SK-N-SH (cell line): ENCODE data around the gene CSNK1G2. TPM values are rescaled to one million over a fixed set of nuclear protein-coding genes. Genes with fewer than 3 reads are reported as not detected.

Experiments
- CTCF ChIA-PET: fragments of 300-600, 350-600 bp; formaldehyde crosslinking; extraction: SDS; loops from one replicate; lab custom pipeline; 2021; lab: Yijun Ruan, JAX
- POLR2A ChIA-PET: fragments of 350-600 bp; sonication (Branson Sonifier 250); formaldehyde crosslinking; extraction: SDS; loops from one replicate; lab custom pipeline; 2020; ENCODE audit warnings: antibody characterized with exemption, inconsistent platforms; lab: Yijun Ruan, JAX
- DNase-seq: peaks from one replicate; pipeline ENCODE4 v3.0.0; 2012
- H2AFZ ChIP-seq: fragments of 200-600 bp; sonication (generic); 2 replicates; pipeline ENCODE4 v1.8.1; 2016; ENCODE audit warnings: antibody characterized with exemption, mild to moderate bottlenecking, low read depth
- H3F3A ChIP-seq: fragments of 200-600 bp; sonication (generic); replicated peaks from 2 replicates; pipeline ENCODE3; 2016; ENCODE audit warnings: antibody characterized with exemption, mild to moderate bottlenecking; ENCODE audit not compliant: insufficient read depth
- H3K27ac ChIP-seq, 2 experiments: fragments of 200-500 bp in 1 of 2; fragments of 200-600 bp in 1 of 2; sonication (Bioruptor generic) in 1 of 2; sonication (generic), shearing (Covaris generic) in 1 of 2; 2 replicates each; pipeline versions ENCODE4 v1.5.1 to v1.6.1; 2014 to 2016; ENCODE audit warnings: low read depth in 2 of 2, inconsistent platforms in 1 of 2, low read length in 1 of 2, mild to moderate bottlenecking in 1 of 2, mixed read lengths in 1 of 2
- H3K27me3 ChIP-seq: fragments of 200-600 bp; sonication (generic), shearing (Covaris generic); 2 replicates; pipeline ENCODE4 v1.6.1; 2016; ENCODE audit warnings: mixed run types; ENCODE audit not compliant: insufficient read depth
- H3K36me3 ChIP-seq, 2 experiments: fragments of 200-500 bp in 1 of 2; fragments of 200-600 bp in 1 of 2; sonication (Bioruptor generic) in 1 of 2; sonication (generic) in 1 of 2; replicated peaks in 1 of 2; 2 replicates each; pipeline versions ENCODE3 to v1.5.1; 2014 to 2016; ENCODE audit warnings: low read length in 1 of 2, mild to moderate bottlenecking in 1 of 2; ENCODE audit not compliant: insufficient read depth in 2 of 2, control insufficient read depth in 1 of 2
- H3K4me1 ChIP-seq, 2 experiments: fragments of 200-500 bp in 1 of 2; fragments of 200-600 bp in 1 of 2; sonication (Bioruptor generic) in 1 of 2; sonication (generic), shearing (Covaris generic) in 1 of 2; 2 replicates each; pipeline versions ENCODE4 v1.5.1 to v1.6.1; 2014 to 2016; ENCODE audit warnings: low read depth in 1 of 2, low read length in 1 of 2, mixed run types in 1 of 2; ENCODE audit not compliant: insufficient read depth in 2 of 2, control insufficient read depth in 1 of 2
- H3K4me2 ChIP-seq: fragments of 200-600 bp; sonication (generic), shearing (Covaris generic); 2 replicates; pipeline ENCODE4 v1.6.1; 2017; ENCODE audit warnings: mixed run types
- H3K4me3 ChIP-seq, 2 experiments: fragments of 200-500 bp in 1 of 2; fragments of 200-600 bp in 1 of 2; sonication (Bioruptor generic) in 1 of 2; sonication (generic), shearing (Covaris generic) in 1 of 2; 2 replicates each; pipeline versions ENCODE4 v1.5.1 to v1.8.1; 2014 to 2016; ENCODE audit warnings: low read depth in 2 of 2, inconsistent platforms in 1 of 2, low read length in 1 of 2, mild to moderate bottlenecking in 1 of 2, mixed read lengths in 1 of 2, moderate library complexity in 1 of 2
- H3K79me2 ChIP-seq: fragments of 200-600 bp; sonication (generic); 2 replicates; pipeline ENCODE4 v1.8.1; 2017; ENCODE audit warnings: mild to moderate bottlenecking; ENCODE audit not compliant: insufficient read depth
- H3K9ac ChIP-seq: fragments of 200-600 bp; sonication (generic); 2 replicates; pipeline ENCODE4 v1.6.1; 2017; ENCODE audit warnings: mixed run types
- H3K9me2 ChIP-seq: fragments of 200-600 bp; sonication (generic); 2 replicates; pipeline ENCODE4 v1.6.1; 2017; ENCODE audit warnings: mixed run types
- H3K9me3 ChIP-seq: fragments of 200-600 bp; sonication (generic); 2 replicates; pipeline ENCODE4 v1.6.1; 2017; ENCODE audit warnings: mixed run types, mild to moderate bottlenecking, moderate library complexity
- H4K20me1 ChIP-seq: fragments of 200-600 bp; sonication (generic); 2 replicates; pipeline ENCODE4 v1.6.1; 2017; ENCODE audit warnings: mild to moderate bottlenecking, mixed run types; ENCODE audit not compliant: insufficient read depth
- CHD2 ChIP-seq: fragments of 150-350 bp; IDR thresholded peaks from 2 replicates; pipeline ENCODE4 v1.6.1; 2018; ENCODE audit warnings: low read length; ENCODE audit not compliant: partially characterized antibody
- ELF1 ChIP-seq: IDR thresholded peaks from 2 replicates; pipeline ENCODE4 v1.4.0; 2012
- FOSL2 ChIP-seq: IDR thresholded peaks from 2 replicates; pipeline ENCODE4 v1.4.0; 2012; ENCODE audit warnings: low read depth, mild to moderate bottlenecking, moderate library complexity, borderline replicate concordance
- FOXJ3 ChIP-seq: sonication (generic); formaldehyde crosslinking; IDR thresholded peaks from 2 replicates; pipeline ENCODE4 v1.5.1; 2020; ENCODE audit warnings: mild to moderate bottlenecking, missing genetic modification reagents
- GATA2 ChIP-seq: sonication (generic); formaldehyde crosslinking; IDR thresholded peaks from 2 replicates; pipeline ENCODE4 v1.5.0; 2020; ENCODE audit warnings: mild to moderate bottlenecking, missing genetic modification reagents
- JUND ChIP-seq: IDR thresholded peaks from 2 replicates; pipeline ENCODE4 v1.4.0; 2012
- MXI1 ChIP-seq: IDR thresholded peaks from 2 replicates; pipeline ENCODE4 v1.6.1; 2012; ENCODE audit warnings: mild to moderate bottlenecking, low read depth, low read length, improper control_type of control experiment
- NFIC ChIP-seq: IDR thresholded peaks from 2 replicates; pipeline ENCODE4 v1.4.0; 2012; ENCODE audit warnings: borderline replicate concordance
- NRF1 ChIP-seq: IDR thresholded peaks from 2 replicates; pipeline ENCODE4 v1.6.1; 2012; ENCODE audit warnings: low read depth, mild to moderate bottlenecking, low read length
- RAD21 ChIP-seq: IDR thresholded peaks from 2 replicates; pipeline ENCODE4 v1.6.1; 2012; ENCODE audit warnings: mild to moderate bottlenecking, low read length
- SIN3A ChIP-seq: IDR thresholded peaks from 2 replicates; pipeline ENCODE4 v1.6.1; 2012; ENCODE audit warnings: low read depth, mild to moderate bottlenecking, low read length, moderate library complexity, borderline replicate concordance
- SMC3 ChIP-seq: IDR thresholded peaks from 2 replicates; pipeline ENCODE4 v1.6.1; 2012; ENCODE audit warnings: low read depth, low read length, improper control_type of control experiment
- TEAD4 ChIP-seq: IDR thresholded peaks from 2 replicates; pipeline ENCODE4 v1.4.0; 2012; ENCODE audit warnings: mild to moderate bottlenecking, borderline replicate concordance; ENCODE audit not compliant: insufficient read depth
- YY1 ChIP-seq: IDR thresholded peaks from 2 replicates; pipeline ENCODE4 v1.4.0; 2012; ENCODE audit warnings: low read depth, mild to moderate bottlenecking
- WGBS: methylation state at CpG from one replicate; pipeline ENCODE4 v1.1.6; 2017; ENCODE audit warnings: low lambda C conversion rate; 5-methylcytosine and 5-hydroxymethylcytosine counted together
- polyA plus RNA-seq, 3 experiments: library from polyadenylated mRNA; depleted of rRNA; stranded (reverse); fragments of >200 nt; gene quantifications; 2 replicates each; pipeline ENCODE4 v1.2.3, GENCODE V29; 2012
- TF ChIP-seq, protein P1 (sequence below): IDR thresholded peaks from 2 replicates; pipeline ENCODE4; 2012
- TF ChIP-seq, protein P2 (sequence below): IDR thresholded peaks from 2 replicates; pipeline ENCODE4 v1.4.0; 2012; ENCODE audit warnings: low read depth
- TF ChIP-seq, protein P3 (sequence below): fragments of 200-600 bp; sonication (generic); IDR thresholded peaks from 2 replicates; pipeline ENCODE4 v1.6.1; 2017; ENCODE audit warnings: antibody characterized with exemption, mild to moderate bottlenecking, moderate library complexity
- TF ChIP-seq, protein P4 (sequence below): IDR thresholded peaks from 2 replicates; pipeline ENCODE4 v1.4.0; 2012; ENCODE audit warnings: low read depth, borderline replicate concordance
- TF ChIP-seq, protein P5 (sequence below): IDR thresholded peaks from 2 replicates; pipeline ENCODE4 v1.4.0; 2012; ENCODE audit warnings: low read depth, borderline replicate concordance

CSNK1G2 gene
- polyA plus RNA-seq, 1 of the 3 experiments (the other 2 are of a cell fraction), result 79.4 TPM

DNA sequence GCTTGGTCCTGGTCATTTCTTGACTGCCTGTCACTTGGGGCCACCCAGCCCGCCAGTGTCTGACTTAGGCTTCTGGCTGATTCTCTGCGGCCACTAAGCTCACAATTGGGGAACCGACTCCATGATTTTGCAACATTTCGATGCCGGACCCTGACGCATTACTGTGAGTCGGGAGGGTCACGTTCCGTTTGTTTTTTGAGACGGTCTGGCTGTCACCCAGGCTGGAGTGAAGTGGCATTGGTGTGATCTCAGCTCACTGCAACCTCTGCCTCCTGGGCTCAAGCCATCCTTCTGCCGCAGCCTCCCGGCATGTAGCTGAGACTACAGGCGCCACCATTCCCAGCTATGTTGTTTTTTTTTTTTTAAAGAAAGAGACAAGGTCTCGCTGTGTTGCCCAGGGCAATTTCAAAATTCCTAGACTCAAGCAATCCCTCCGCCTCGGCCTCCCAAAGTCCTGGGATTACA lies 39.0 kb upstream of the CSNK1G2 start:
- ChIA-PET POLR2A (no interaction called here), CTCF (no interaction called here)
- Histone ChIP-seq H2AFZ (no peak overlapping the region), H3K9ac (no peak overlapping the region), H3K27me3 (no peaks in the 10 kb centered on the region), H3K36me3 (no peaks in the 10 kb centered on the region), H3K9me2 (no peaks in the 10 kb centered on the region), H4K20me1 (no peaks in the 10 kb centered on the region), H3K4me3 (no peak overlapping the region), H3K9me3 (no peaks in the 10 kb centered on the region), H3F3A (peaks cover 17% of the 10 kb centered on the region), H3K4me1 (peaks cover 0 to 7% of the 10 kb centered on the region in 2 experiments; a peak in 1 of 4 replicates), H3K79me2 (peaks cover 15% of the 10 kb centered on the region), H3K27ac (no peak overlapping the region), H3K4me2 (no peak overlapping the region)
- WGBS, result 92% methylated on average over 16 of the region's 16 CpGs
- no peak for DNase-seq
- TF ChIP-seq MXI1, result no peak
- no peak for TF ChIP-seq NRF1
- no peak for TF ChIP-seq JUND
- TF ChIP-seq, protein P1, sequence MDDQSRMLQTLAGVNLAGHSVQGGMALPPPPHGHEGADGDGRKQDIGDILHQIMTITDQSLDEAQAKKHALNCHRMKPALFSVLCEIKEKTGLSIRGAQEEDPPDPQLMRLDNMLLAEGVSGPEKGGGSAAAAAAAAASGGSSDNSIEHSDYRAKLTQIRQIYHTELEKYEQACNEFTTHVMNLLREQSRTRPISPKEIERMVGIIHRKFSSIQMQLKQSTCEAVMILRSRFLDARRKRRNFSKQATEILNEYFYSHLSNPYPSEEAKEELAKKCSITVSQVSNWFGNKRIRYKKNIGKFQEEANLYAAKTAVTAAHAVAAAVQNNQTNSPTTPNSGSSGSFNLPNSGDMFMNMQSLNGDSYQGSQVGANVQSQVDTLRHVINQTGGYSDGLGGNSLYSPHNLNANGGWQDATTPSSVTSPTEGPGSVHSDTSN, result no peak

DNA sequence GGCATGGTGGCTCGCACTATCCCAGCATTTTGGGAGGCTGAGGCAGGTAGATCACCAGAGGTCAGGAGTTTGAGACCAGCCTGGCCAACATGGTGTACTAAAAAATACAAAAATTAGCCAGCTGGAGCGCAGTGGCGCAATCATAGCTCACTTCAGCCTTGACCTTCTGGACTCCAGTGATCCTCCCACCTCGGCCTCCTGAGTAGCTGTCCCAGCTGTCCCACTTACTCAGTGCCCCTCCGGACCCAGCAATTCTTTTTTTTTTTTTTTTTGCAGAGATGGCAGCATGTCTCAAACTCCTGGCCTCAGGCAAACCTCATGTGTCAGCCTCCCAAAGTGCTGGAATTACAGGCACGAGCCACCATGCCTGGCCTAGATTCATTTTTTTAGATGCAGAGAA lies 38.0 kb upstream of the CSNK1G2 start:
- H3K36me3 ChIP-seq, result peaks cover 0 to 2% of the 10 kb centered on the region in 2 experiments
- CTCF ChIA-PET, result interaction anchor here (0.7 to 1.4 kb wide), 2 partner anchors 14 to 27 kb away, joined by 3 to 9 read pairs; no protein-coding TSS in a partner anchor
- POLR2A ChIA-PET, result no interaction called here
- peaks cover 24% of the 10 kb centered on the region for H3K79me2 ChIP-seq
- H3K27me3 ChIP-seq, result no peaks in the 10 kb centered on the region
- WGBS, result 71% methylated on average over 6 of the region's 6 CpGs
- no peak overlapping the region for H3K27ac ChIP-seq
- TF ChIP-seq NRF1, result no peak
- TF ChIP-seq, protein P2, sequence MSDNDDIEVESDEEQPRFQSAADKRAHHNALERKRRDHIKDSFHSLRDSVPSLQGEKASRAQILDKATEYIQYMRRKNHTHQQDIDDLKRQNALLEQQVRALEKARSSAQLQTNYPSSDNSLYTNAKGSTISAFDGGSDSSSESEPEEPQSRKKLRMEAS, result no peak
- no peak for TF ChIP-seq SIN3A
- no peak for TF ChIP-seq SMC3
- no peak for TF ChIP-seq RAD21
- no peak for TF ChIP-seq FOSL2
- TF ChIP-seq, protein P3, sequence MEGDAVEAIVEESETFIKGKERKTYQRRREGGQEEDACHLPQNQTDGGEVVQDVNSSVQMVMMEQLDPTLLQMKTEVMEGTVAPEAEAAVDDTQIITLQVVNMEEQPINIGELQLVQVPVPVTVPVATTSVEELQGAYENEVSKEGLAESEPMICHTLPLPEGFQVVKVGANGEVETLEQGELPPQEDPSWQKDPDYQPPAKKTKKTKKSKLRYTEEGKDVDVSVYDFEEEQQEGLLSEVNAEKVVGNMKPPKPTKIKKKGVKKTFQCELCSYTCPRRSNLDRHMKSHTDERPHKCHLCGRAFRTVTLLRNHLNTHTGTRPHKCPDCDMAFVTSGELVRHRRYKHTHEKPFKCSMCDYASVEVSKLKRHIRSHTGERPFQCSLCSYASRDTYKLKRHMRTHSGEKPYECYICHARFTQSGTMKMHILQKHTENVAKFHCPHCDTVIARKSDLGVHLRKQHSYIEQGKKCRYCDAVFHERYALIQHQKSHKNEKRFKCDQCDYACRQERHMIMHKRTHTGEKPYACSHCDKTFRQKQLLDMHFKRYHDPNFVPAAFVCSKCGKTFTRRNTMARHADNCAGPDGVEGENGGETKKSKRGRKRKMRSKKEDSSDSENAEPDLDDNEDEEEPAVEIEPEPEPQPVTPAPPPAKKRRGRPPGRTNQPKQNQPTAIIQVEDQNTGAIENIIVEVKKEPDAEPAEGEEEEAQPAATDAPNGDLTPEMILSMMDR, result no peak
- no peak for TF ChIP-seq ELF1
- TF ChIP-seq, protein P4, sequence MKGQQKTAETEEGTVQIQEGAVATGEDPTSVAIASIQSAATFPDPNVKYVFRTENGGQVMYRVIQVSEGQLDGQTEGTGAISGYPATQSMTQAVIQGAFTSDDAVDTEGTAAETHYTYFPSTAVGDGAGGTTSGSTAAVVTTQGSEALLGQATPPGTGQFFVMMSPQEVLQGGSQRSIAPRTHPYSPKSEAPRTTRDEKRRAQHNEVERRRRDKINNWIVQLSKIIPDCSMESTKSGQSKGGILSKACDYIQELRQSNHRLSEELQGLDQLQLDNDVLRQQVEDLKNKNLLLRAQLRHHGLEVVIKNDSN, result no peak
- TF ChIP-seq TEAD4, result no peak
- TF ChIP-seq JUND, result no peak
- no peak for TF ChIP-seq MXI1
- no peak for TF ChIP-seq YY1
- no peak for TF ChIP-seq FOXJ3 (CRISPR knock-in tag)
- TF ChIP-seq GATA2 (CRISPR knock-in tag), result no peak
- no peak for TF ChIP-seq NFIC
- TF ChIP-seq CHD2, result no peak
- TF ChIP-seq, protein P5, sequence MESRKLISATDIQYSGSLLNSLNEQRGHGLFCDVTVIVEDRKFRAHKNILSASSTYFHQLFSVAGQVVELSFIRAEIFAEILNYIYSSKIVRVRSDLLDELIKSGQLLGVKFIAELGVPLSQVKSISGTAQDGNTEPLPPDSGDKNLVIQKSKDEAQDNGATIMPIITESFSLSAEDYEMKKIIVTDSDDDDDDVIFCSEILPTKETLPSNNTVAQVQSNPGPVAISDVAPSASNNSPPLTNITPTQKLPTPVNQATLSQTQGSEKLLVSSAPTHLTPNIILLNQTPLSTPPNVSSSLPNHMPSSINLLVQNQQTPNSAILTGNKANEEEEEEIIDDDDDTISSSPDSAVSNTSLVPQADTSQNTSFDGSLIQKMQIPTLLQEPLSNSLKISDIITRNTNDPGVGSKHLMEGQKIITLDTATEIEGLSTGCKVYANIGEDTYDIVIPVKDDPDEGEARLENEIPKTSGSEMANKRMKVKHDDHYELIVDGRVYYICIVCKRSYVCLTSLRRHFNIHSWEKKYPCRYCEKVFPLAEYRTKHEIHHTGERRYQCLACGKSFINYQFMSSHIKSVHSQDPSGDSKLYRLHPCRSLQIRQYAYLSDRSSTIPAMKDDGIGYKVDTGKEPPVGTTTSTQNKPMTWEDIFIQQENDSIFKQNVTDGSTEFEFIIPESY, result no peak
- TF ChIP-seq, all 33 proteins: peak for 0
- H3K9me2 ChIP-seq, result no peaks in the 10 kb centered on the region
- H2AFZ ChIP-seq, result no peak overlapping the region
- DNase-seq, result no peak
- peaks cover 17% of the 10 kb centered on the region for H3F3A ChIP-seq
- H3K4me2 ChIP-seq, result no peak overlapping the region
- 0 out of 2 replicates have a peak, but pooled peaks cover 2% of the 10 kb centered on the region for H4K20me1 ChIP-seq
- H3K9me3 ChIP-seq, result no peaks in the 10 kb centered on the region
- H3K4me3 ChIP-seq, result no peak overlapping the region
- peaks cover 0 to 7% of the 10 kb centered on the region in 2 experiments; a peak in 1 of 4 replicates for H3K4me1 ChIP-seq
- no peak overlapping the region for H3K9ac ChIP-seq
